GM12875 (cell line): ENCODE results near the gene TMEM167A.

Experiments used
- H3K4me3 ChIP-seq: one replicate; pipeline ENCODE4 v1.5.1; 2011; ENCODE audit warnings: low read depth, low read length, control low read depth
- CTCF ChIP-seq: IDR thresholded peaks from 2 replicates; pipeline ENCODE4 v1.5.1; 2011; ENCODE audit warnings: low read depth, mild to moderate bottlenecking, control low read depth, inconsistent platforms, low read length, moderate library complexity, borderline replicate concordance; ENCODE audit not compliant: insufficient read depth

TMEM167A gene

DNA sequence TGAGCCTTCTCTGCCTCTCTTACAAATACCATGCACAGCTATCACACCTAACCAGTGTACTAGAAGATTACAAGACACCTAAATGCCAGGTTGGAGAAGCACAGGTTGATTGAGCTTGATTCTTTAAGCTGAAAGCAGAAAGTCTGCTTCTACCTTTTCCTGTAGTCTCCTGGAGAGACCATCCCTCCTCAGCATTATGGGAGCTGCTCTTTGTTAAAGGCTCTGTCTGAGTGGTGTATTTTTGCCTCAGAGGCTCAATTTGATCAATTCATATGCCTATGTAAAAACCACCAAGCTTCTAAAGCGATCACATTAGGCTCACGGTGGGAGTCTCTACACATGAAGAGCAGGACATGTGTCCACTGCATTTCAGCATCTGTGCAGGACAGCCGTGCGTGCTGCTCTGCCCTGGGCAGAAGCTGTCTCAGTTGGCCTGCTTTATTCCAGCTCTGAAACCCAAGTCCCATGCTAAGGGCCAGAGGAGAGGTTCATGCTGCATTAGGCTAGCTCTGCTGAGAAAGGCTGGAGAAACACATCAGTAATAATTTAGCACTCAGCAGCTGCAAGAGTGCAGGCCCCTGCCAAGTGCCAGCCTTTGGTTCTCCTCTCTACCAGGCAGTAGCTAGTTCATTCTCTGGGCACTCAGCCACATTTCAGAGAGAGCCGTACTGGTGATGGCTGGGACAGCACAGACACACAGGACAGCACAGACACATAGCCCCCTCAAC, 41.7 kb downstream of the TMEM167A start:
- no peak for TF ChIP-seq CTCF
- no peak overlapping the region for H3K4me3 ChIP-seq

- H3K4me3 ChIP-seq: no peak overlapping the region
- TF ChIP-seq CTCF: no peak
Observed at GRCh38 chr5:83034528-83035207, 42.5 kb downstream of the TMEM167A start.

- TF ChIP-seq CTCF: no peak
- H3K4me3 ChIP-seq: no peak overlapping the region
Observed at GRCh38 chr5:83034036-83034435, 43.2 kb downstream of the TMEM167A start.

DNA sequence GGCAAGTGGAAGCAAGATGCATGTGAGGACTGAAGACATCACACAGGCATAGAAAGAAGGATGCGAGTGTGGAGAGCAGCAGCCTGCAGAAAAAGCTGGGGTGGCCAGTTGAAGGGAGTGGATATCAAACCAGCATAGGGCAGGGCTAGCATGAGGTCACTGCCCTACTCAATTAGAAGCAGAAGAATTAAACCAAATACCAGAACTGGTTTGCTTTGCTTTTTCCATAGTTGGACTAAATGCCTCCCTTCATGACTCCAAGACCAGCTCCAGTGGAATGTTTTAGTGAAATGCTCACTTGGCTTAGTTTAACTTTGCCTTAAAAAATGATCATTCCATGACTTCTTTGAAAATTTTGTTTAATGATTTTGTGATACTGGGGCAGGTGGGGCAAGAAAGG, 45.8 kb downstream of the TMEM167A start:
- no peak for TF ChIP-seq CTCF
- H3K4me3 ChIP-seq: no peak overlapping the region

- H3K4me3 ChIP-seq: no peak overlapping the region
- no peak for TF ChIP-seq CTCF
Observed at GRCh38 chr5:83029912-83030311, 47.3 kb downstream of the TMEM167A start.

DNA sequence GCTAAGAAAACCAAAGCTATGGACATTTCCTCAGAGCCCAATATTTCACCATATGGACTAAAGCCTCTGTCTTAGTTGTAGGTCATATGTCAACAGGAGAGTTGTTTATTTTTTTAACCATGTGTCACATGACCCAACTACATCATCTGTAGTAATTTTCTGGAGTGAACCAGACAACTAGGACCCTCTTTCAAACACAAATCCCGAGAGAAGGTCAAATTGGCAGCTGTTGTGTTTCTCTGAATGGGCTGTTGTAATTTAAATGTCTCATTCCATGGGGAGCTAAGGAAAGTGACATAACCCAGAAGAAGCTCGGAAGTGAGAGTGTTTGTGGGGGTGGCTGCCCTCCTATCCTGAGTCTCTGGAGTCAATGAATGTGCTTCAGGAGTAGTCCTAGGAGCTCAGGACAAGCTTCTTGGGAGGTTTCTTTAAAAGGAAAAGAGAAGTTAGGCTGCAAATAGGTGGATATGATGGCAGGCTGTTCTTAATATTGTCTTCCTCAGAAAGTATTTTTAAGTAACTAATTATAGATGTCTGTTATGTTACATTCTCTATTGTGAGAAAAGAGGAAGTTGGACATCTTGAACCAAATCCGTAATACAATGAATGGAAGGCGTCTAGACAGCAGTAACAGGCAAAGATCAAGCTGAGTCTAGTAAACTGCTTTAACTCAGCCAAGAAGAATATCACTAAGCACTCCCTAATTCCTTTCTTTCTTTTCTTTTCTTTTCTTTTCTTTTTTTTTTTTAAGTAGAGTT, 50.1 kb downstream of the TMEM167A start:
- no peak overlapping the region for H3K4me3 ChIP-seq
- TF ChIP-seq CTCF: no peak
